BE2C (cell line): ENCODE results near the gene SLC24A3.
A peak's percentile ranks its signal among the peaks of the same experiment; 100 is the strongest.

Experiments
- DNase-seq: peaks from one replicate; pipeline ENCODE4 v3.0.0-alpha.2; 2020
- H3K27me3 ChIP-seq: fragments of 250-450 bp; sonication (Bioruptor Pico); 2 replicates; pipeline ENCODE4 v1.5.1; 2020; ENCODE audit warnings: mild to moderate bottlenecking
- H3K36me3 ChIP-seq: fragments of 250-450 bp; sonication (Bioruptor Pico); 2 replicates; pipeline ENCODE4 v1.5.1; 2020; ENCODE audit warnings: mild to moderate bottlenecking
- H3K4me1 ChIP-seq: fragments of 250-450 bp; sonication (Bioruptor Pico); 2 replicates; pipeline ENCODE4 v1.5.1; 2020
- H3K4me3 ChIP-seq: 2 replicates; pipeline ENCODE4 v1.5.1; 2011; ENCODE audit warnings: low read depth, low read length
- H3K9me3 ChIP-seq: fragments of 250-450 bp; sonication (Bioruptor Pico); 2 replicates; pipeline ENCODE4 v1.5.1; 2020
- TF ChIP-seq, protein P1 (sequence below): IDR thresholded peaks from 2 replicates; pipeline ENCODE4 v1.5.1; 2012; ENCODE audit warnings: mild to moderate bottlenecking, low read depth, low read length

The SLC24A3 gene

DNA sequence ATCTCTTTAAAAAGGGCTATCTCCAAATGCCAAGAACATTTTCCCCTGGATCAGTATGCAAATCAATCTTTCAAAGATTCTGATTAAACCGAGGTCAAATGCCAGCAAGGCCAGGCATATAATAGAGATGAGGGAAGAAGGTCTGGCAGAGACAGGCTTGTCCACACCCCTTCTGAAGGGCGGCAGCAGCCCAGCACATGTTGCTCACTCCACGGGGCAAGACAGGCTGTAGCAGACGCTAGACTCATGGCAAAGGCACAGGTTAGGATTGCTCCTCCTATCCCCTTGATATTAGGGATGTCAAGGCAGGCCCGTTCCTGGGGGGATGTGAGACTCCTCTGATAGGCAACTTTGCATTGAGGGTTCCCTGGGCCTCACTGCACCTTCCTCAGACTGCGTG is 440.9 kb downstream of the SLC24A3 start:
- H3K4me1 ChIP-seq = no peaks in the 10 kb centered on the region
- H3K4me3 ChIP-seq = no peak overlapping the region
- H3K9me3 ChIP-seq = no peaks in the 10 kb centered on the region
- peaks cover 33% of the 10 kb centered on the region for H3K27me3 ChIP-seq
- DNase-seq = no peak
- TF ChIP-seq, protein P1, sequence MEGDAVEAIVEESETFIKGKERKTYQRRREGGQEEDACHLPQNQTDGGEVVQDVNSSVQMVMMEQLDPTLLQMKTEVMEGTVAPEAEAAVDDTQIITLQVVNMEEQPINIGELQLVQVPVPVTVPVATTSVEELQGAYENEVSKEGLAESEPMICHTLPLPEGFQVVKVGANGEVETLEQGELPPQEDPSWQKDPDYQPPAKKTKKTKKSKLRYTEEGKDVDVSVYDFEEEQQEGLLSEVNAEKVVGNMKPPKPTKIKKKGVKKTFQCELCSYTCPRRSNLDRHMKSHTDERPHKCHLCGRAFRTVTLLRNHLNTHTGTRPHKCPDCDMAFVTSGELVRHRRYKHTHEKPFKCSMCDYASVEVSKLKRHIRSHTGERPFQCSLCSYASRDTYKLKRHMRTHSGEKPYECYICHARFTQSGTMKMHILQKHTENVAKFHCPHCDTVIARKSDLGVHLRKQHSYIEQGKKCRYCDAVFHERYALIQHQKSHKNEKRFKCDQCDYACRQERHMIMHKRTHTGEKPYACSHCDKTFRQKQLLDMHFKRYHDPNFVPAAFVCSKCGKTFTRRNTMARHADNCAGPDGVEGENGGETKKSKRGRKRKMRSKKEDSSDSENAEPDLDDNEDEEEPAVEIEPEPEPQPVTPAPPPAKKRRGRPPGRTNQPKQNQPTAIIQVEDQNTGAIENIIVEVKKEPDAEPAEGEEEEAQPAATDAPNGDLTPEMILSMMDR = no peak
- H3K36me3 ChIP-seq = no peaks in the 10 kb centered on the region

DNA sequence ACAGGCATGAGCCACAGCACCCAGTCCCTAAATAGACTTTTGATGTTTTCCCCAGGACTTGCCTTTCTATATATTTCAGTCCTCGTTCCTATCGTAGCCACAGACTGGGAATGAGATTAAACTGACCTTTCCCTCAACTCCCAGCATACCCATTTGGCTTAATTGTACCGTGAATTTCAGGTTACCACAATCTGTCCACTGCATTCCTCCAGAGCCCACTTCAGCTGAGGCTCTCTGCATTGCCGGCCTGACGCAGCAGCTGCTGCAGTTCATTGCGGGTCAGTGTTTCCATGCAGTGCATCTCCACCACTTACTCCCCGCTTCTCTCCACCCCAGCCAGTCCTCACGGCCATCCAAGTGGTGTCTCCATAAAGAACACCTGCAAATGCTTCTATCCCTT is 442.5 kb downstream of the SLC24A3 start:
- Histone ChIP-seq H3K4me3 (no peak overlapping the region), H3K36me3 (no peaks in the 10 kb centered on the region), H3K4me1 (no peaks in the 10 kb centered on the region), H3K27me3 (peaks cover 37% of the 10 kb centered on the region), H3K9me3 (no peaks in the 10 kb centered on the region)
- TF ChIP-seq, protein P1 = no peak
- no peak for DNase-seq

DNA sequence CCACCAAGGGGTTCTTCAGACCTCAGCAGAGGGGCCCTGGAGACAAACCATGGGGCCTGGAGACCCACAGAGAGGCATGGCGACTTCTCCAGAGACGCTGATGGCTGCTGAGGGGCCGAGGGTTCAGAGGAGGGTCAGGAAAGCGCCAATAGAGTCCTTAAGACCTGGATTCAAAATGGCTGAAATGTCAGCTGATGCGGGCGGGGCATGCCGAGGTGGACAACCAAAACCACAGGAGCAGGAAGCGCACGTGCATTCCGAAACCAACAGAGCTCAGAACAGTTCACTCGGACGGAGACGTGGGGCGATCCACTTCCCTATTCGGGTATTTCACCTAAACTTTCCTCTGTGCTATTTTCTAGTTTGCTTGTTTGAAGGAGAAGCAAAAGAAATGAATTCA is 445.7 kb downstream of the SLC24A3 start:
- TF ChIP-seq, protein P1 = no peak
- no peaks in the 10 kb centered on the region for H3K4me1 ChIP-seq
- H3K27me3 ChIP-seq = peaks cover 63% of the 10 kb centered on the region
- no peaks in the 10 kb centered on the region for H3K36me3 ChIP-seq
- DNase-seq = no peak
- no peaks in the 10 kb centered on the region for H3K9me3 ChIP-seq
- no peak overlapping the region for H3K4me3 ChIP-seq

DNA sequence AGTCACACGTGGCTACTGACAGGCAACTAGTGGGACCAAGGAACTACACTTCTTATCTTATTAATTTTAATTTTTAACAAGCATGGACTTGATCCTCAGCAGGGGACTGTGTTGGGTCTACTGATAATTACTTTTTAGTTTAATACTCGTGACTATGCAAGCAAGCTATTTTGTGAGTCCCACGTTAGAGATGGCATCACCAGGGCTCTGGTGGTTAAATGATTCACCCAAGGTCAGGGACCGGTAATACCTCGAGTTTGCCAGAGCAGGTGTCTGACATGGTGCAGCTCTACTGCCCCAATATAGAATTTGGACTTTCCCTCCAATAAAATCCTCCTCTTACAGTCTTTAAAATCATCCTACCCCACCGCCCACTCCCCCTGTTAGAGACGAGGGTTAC is 447.0 kb downstream of the SLC24A3 start:
- TF ChIP-seq, protein P1 = no peak
- Histone ChIP-seq H3K27me3 (peaks cover 62% of the 10 kb centered on the region), H3K4me1 (no peaks in the 10 kb centered on the region), H3K4me3 (no peak overlapping the region), H3K9me3 (no peaks in the 10 kb centered on the region), H3K36me3 (no peaks in the 10 kb centered on the region)
- no peak for DNase-seq

DNA sequence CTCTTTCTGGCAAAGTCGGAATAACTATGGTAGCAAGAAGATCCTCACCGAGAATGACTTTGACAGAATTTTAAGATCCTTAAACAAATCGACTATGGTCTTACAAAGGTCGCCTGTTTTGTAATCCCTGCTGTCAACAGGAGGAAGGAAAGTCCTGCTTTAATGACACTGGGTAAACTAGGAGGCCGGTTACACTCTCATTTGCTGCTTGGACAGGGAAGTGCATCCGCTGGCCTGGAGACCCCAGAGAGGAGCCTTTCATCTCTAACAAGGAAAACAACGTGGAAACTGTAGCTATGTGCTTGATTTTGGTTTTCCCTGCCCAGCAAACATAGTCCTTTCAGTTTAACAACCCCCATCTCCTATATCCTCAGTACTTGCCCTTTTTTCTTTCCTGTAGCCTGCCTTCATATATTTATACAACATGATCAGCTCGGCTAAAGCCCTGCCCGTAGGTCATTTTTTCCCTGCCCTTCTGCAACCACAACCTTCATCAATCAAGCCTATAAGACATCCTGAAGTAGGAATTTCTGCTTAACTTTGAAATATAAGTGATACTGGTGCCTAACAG is 448.5 kb downstream of the SLC24A3 start:
- TF ChIP-seq, protein P1 = no peak
- DNase-seq = no peak
- no peak overlapping the region for H3K4me3 ChIP-seq
- H3K36me3 ChIP-seq = no peaks in the 10 kb centered on the region
- H3K9me3 ChIP-seq = no peaks in the 10 kb centered on the region
- H3K4me1 ChIP-seq = no peaks in the 10 kb centered on the region
- H3K27me3 ChIP-seq = peaks cover 64% of the 10 kb centered on the region

DNA sequence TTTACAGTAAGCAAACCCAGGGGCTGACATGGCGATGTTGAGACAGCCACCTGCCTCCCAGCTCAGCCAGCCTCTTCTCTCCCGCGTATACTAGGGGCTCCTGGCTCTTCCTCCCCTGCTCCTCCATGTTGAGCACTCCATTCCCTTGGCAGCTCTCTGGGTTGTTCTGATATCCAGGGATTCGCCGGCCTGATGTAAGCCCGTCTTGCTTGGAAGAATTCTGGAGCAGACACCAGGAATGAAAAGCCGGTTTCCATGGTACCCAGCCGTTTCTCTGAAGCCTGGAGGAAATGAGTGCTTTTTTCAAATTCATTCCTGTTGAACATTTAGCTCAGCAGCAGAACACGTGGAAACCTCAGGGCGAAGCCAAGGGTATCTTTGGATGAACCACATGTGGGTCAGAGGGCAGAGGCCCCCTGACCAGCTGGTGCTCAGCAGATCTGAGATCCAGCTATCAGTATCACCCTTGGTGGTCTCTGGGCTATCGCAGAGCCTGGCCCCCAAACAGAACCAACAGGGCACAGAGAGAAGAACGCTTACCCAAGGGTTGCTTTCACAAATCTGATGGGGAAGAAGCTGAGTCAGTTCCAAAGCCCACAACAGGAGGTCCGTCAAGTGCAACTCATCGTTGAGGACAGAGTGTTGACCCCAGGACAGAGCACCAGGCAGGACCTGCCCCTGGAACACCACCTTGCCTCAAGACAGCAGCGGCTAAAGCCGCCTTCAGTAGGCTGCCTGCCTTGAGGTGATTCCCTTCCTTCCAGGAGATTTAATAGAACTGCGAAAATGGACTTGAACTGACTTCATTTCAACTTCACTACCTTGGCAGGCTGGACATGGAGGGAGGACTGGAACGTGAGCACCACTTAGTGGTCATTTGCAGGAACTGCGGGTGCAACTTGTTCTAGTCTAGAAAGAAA is 449.5 kb downstream of the SLC24A3 start:
- Histone ChIP-seq H3K9me3 (no peaks in the 10 kb centered on the region), H3K27me3 (peaks cover 54% of the 10 kb centered on the region), H3K4me3 (no peak overlapping the region), H3K4me1 (no peaks in the 10 kb centered on the region), H3K36me3 (no peaks in the 10 kb centered on the region)
- peak; percentile 51 for DNase-seq
- TF ChIP-seq, protein P1 = peak; percentile 98
